IMR-90 (cell line): ENCODE data around the gene KIF1C.

Source experiments
- CHD1 ChIP-seq: IDR thresholded peaks from 2 replicates; pipeline ENCODE4 v1.6.1; 2012; ENCODE audit warnings: low read depth, low read length, improper control_type of control experiment
- POLR2A ChIP-seq: IDR thresholded peaks from 2 replicates; pipeline ENCODE4 v1.6.1; 2012; ENCODE audit warnings: mild to moderate bottlenecking, low read depth, low read length
- TF ChIP-seq, protein P1 (sequence below): conservative IDR thresholded peaks from 2 replicates; pipeline ENCODE4 v1.5.1; 2012; ENCODE audit warnings: mild to moderate bottlenecking, low read depth, low read length, improper control_type of control experiment
- TF ChIP-seq, protein P2 (sequence below): fragments of 150-350 bp; IDR thresholded peaks from 2 replicates; pipeline ENCODE4 v1.6.1; 2016; ENCODE audit warnings: low read depth, mild to moderate bottlenecking, low read length, moderate library complexity, borderline replicate concordance

DNA sequence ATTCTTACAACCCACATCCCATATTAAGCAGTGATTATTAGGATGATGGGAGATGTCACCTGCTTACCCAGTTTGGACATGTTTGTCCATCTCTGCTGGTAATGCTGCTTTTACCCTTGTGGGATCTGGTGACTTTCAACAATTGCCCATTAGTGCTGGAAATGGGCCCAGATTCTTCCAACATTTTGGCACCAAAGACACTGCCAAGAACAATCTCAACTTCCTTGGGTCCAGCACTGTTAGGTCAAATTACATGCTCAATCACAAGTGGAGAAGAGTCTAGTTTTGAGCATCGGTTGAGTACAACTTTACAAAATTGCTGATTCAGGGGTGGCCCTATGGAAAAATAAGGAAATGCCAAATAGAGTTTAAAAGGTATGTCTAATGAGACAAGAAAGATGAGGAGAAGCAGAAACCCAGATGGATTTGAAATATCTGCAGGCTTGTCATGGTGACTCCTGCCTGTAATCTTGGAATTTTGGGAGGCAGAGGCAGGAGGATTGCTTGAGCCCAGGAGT, 67.5 kb downstream of the KIF1C start:
- no peak for TF ChIP-seq CHD1
- TF ChIP-seq, protein P1, sequence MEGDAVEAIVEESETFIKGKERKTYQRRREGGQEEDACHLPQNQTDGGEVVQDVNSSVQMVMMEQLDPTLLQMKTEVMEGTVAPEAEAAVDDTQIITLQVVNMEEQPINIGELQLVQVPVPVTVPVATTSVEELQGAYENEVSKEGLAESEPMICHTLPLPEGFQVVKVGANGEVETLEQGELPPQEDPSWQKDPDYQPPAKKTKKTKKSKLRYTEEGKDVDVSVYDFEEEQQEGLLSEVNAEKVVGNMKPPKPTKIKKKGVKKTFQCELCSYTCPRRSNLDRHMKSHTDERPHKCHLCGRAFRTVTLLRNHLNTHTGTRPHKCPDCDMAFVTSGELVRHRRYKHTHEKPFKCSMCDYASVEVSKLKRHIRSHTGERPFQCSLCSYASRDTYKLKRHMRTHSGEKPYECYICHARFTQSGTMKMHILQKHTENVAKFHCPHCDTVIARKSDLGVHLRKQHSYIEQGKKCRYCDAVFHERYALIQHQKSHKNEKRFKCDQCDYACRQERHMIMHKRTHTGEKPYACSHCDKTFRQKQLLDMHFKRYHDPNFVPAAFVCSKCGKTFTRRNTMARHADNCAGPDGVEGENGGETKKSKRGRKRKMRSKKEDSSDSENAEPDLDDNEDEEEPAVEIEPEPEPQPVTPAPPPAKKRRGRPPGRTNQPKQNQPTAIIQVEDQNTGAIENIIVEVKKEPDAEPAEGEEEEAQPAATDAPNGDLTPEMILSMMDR: no peak
- no peak for TF ChIP-seq POLR2A
- TF ChIP-seq, protein P2, sequence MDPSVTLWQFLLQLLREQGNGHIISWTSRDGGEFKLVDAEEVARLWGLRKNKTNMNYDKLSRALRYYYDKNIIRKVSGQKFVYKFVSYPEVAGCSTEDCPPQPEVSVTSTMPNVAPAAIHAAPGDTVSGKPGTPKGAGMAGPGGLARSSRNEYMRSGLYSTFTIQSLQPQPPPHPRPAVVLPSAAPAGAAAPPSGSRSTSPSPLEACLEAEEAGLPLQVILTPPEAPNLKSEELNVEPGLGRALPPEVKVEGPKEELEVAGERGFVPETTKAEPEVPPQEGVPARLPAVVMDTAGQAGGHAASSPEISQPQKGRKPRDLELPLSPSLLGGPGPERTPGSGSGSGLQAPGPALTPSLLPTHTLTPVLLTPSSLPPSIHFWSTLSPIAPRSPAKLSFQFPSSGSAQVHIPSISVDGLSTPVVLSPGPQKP: no peak
